Gastroesophageal sphincter (tissue), 3 donors: Measurements from ENCODE around the gene COL20A1.

ENCODE experiments used
- EP300 ChIP-seq: sonication (generic); formaldehyde crosslinking; IDR thresholded peaks from one replicate; pipeline ENCODE4 v1.6.1; 2017; ENCODE audit warnings: antibody characterized with exemption, mild to moderate bottlenecking
- POLR2A ChIP-seq, 2 donors: fragments of 450-650 bp; IDR thresholded peaks; one replicate each; pipeline ENCODE4 v1.6.1; 2017; ENCODE audit warnings: antibody characterized with exemption in 2 of 2, mild to moderate bottlenecking in 2 of 2, moderate library complexity in 1 of 2
- POLR2AphosphoS5 ChIP-seq: sonication (generic); formaldehyde crosslinking; IDR thresholded peaks from one replicate; pipeline ENCODE4 v1.6.1; 2017; ENCODE audit warnings: antibody characterized with exemption
- TF ChIP-seq, protein P1 (sequence below), 4 experiments: fragments of 200-600 bp in 2 of 4; fragments of 450-650 bp in 2 of 4; sonication (generic) in 1 of 4; IDR thresholded peaks; one replicate each; pipeline ENCODE4 v1.5.1; 2017 to 2019; ENCODE audit warnings: antibody characterized with exemption in 4 of 4, mild to moderate bottlenecking in 2 of 4, moderate library complexity in 2 of 4

GRCh38 chr20:63375438-63375837, 82.5 kb downstream of the COL20A1 start:
- TF ChIP-seq, protein P1, sequence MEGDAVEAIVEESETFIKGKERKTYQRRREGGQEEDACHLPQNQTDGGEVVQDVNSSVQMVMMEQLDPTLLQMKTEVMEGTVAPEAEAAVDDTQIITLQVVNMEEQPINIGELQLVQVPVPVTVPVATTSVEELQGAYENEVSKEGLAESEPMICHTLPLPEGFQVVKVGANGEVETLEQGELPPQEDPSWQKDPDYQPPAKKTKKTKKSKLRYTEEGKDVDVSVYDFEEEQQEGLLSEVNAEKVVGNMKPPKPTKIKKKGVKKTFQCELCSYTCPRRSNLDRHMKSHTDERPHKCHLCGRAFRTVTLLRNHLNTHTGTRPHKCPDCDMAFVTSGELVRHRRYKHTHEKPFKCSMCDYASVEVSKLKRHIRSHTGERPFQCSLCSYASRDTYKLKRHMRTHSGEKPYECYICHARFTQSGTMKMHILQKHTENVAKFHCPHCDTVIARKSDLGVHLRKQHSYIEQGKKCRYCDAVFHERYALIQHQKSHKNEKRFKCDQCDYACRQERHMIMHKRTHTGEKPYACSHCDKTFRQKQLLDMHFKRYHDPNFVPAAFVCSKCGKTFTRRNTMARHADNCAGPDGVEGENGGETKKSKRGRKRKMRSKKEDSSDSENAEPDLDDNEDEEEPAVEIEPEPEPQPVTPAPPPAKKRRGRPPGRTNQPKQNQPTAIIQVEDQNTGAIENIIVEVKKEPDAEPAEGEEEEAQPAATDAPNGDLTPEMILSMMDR (IDR thresholded peaks at IDR 0.05), result no peak
- no peak for TF ChIP-seq POLR2AphosphoS5
- TF ChIP-seq EP300, result no peak
- TF ChIP-seq POLR2A (IDR thresholded peaks at IDR 0.05), result no peak
